Progenitor cell of endocrine pancreas (in vitro differentiated cells): Measurements from ENCODE around the gene MYOF. TPM values are rescaled to one million over a fixed set of nuclear protein-coding genes. Genes with fewer than 3 reads are reported as not detected.

Experiments
- DNase-seq: peaks from one replicate; pipeline ENCODE4 v3.0.0; 2021; ENCODE audit warnings: low spot score; ENCODE audit not compliant: unreplicated experiment
- H3K27ac Mint-ChIP-seq: 2 replicates; pipeline ENCODE4 v1.8.0; 2021; ENCODE audit warnings: mild to moderate bottlenecking, moderate library complexity, mixed read lengths
- H3K27me3 Mint-ChIP-seq: 2 replicates; pipeline ENCODE4 v1.8.0; 2021; ENCODE audit warnings: mixed read lengths
- H3K36me3 Mint-ChIP-seq: 2 replicates; pipeline ENCODE4 v1.8.0; 2022; ENCODE audit warnings: mixed read lengths; ENCODE audit not compliant: insufficient read depth
- H3K4me1 Mint-ChIP-seq: 2 replicates; pipeline ENCODE4 v1.8.0; 2021; ENCODE audit warnings: low read depth, mixed read lengths
- H3K4me3 Mint-ChIP-seq: 2 replicates; pipeline ENCODE4 v1.8.0; 2021; ENCODE audit warnings: low read depth, mild to moderate bottlenecking, moderate library complexity, mixed read lengths
- H3K9me3 Mint-ChIP-seq: 2 replicates; pipeline ENCODE4 v1.8.0; 2021; ENCODE audit warnings: low read depth, mixed read lengths
- total RNA-seq: library from RNA; stranded (reverse); gene quantifications from 2 replicates; pipeline ENCODE4 v1.2.1, GENCODE V29; 2021
- TF ChIP-seq, protein P1 (sequence below): fragments of 200-600 bp; sonication (generic); IDR thresholded peaks from one replicate; pipeline ENCODE4 v1.5.0; 2021; ENCODE audit warnings: antibody characterized with exemption, mild to moderate bottlenecking; ENCODE audit not compliant: unreplicated experiment

Gene MYOF
- total RNA-seq, 1 donor from 2014 or later, result 25.5 TPM

DNA sequence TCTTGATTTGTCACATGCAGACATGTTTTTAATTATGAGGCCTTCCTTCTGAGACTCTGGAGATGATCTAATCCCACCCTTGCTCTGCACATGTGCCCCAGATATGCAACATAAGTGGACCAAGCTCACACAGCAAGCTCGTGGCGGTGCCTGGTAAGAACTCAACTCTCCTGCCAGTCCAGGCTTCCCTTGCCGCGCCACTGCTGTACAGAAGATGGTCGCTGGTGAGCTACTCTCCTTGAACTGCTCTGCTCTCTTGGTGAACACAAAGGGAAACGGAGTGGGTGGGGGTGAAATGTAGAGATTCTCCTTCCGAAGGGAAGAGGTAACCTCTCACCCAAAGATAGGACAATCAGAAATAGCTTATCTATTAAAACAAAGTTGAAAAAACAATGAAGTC lies 25.7 kb downstream of the MYOF start:
- TF ChIP-seq, protein P1, sequence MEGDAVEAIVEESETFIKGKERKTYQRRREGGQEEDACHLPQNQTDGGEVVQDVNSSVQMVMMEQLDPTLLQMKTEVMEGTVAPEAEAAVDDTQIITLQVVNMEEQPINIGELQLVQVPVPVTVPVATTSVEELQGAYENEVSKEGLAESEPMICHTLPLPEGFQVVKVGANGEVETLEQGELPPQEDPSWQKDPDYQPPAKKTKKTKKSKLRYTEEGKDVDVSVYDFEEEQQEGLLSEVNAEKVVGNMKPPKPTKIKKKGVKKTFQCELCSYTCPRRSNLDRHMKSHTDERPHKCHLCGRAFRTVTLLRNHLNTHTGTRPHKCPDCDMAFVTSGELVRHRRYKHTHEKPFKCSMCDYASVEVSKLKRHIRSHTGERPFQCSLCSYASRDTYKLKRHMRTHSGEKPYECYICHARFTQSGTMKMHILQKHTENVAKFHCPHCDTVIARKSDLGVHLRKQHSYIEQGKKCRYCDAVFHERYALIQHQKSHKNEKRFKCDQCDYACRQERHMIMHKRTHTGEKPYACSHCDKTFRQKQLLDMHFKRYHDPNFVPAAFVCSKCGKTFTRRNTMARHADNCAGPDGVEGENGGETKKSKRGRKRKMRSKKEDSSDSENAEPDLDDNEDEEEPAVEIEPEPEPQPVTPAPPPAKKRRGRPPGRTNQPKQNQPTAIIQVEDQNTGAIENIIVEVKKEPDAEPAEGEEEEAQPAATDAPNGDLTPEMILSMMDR, result no peak
- peaks cover 31% of the 10 kb centered on the region for H3K4me1 Mint-ChIP-seq
- no peaks in the 10 kb centered on the region for H3K9me3 Mint-ChIP-seq
- no peaks in the 10 kb centered on the region for H3K27me3 Mint-ChIP-seq
- peaks cover 5% of the 10 kb centered on the region for H3K36me3 Mint-ChIP-seq
- peak overlapping the region; percentile 93 for H3K27ac Mint-ChIP-seq
- no peak overlapping the region for H3K4me3 Mint-ChIP-seq
- no peak for DNase-seq

DNA sequence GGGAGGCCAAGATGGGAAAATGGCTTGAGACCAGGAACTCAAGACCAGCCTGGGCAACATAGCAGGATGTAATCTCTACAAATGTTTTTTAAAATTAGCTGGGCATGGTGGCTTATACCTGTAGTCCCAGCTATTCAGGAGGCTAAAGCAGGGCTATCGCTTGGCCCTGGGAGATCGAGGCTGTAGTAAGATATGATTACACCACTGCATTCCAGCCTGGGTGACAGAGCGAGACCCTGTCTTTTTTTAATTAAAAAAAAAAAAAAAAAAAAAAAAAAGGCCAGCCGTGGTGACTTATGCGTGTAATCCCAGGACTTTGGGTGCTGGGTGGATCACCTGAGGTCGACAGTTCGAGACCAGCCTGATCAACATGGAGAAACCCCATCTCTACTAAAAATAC lies 27.4 kb downstream of the MYOF start:
- TF ChIP-seq, protein P1, result no peak
- H3K27ac Mint-ChIP-seq, result peak overlapping the region; percentile 24

GRCh38 chr10:93454146-93454545 lies 28.0 kb downstream of the MYOF start:
- Mint-ChIP-seq H3K4me3 (no peak overlapping the region), H3K27ac (peak overlapping the region; percentile 24), H3K9me3 (no peaks in the 10 kb centered on the region), H3K4me1 (peaks cover 25% of the 10 kb centered on the region), H3K36me3 (peaks cover 3% of the 10 kb centered on the region), H3K27me3 (no peaks in the 10 kb centered on the region)
- TF ChIP-seq, protein P1, result no peak
- DNase-seq, result no peak

More for the DNA sequence above, 27.4 kb downstream of the MYOF start:
- peaks cover 4% of the 10 kb centered on the region for H3K36me3 Mint-ChIP-seq
- H3K9me3 Mint-ChIP-seq, result no peaks in the 10 kb centered on the region
- DNase-seq, result no peak
- H3K4me3 Mint-ChIP-seq, result no peak overlapping the region
- no peaks in the 10 kb centered on the region for H3K27me3 Mint-ChIP-seq
- peaks cover 26% of the 10 kb centered on the region for H3K4me1 Mint-ChIP-seq

DNA sequence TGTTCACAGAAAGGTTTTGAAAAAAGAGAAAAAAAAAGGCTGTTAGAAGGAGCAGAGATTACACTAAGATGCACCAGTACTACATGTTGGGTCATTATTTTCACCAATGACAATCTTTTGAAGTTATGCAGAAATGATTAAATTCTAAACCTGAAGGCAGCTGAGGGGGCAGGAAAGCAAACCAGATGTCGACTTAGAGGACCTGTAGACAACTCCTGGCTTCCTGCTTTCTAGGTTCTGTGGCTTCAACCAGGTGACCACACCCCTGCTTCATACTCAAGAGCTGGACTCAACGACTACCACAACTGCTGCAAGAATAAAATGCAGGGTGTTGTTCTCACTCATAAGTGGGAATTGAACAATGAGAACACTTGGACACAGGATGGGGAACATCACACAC lies 30.0 kb downstream of the MYOF start:
- Mint-ChIP-seq H3K27me3 (no peaks in the 10 kb centered on the region), H3K27ac (no peak overlapping the region)

DNA sequence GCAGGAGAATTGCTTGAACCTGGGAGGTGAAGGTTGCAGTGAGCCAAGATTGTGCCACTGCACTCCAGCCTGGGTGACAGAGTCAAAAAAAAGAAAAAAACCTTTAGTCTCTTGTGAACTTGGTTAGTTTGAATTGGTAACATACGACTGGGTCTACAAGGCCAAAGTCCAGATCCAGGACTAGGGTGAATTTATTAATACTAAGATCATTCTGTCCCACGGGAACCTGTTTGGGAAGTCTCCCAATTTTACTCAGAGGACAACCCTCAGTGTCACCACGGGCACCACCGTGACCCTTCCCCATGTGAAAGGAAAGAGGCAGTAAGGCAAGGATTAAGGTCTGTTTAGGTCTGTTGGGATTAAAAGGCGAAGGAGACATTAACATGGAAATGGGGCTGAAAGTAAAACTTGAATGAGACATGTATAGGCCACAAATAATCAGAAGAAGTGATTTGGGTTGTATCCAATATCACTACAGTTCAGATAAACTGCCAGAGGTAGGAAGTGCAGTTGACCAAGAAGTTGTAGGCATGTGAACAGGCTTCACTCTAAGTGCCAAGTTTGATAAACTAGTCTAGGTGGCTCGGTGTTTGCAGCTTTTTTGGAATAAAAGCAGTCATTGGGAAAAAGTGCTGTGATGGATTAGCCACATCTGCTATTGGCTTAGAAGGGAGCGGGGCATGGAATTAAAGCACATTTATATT lies 30.7 kb downstream of the MYOF start:
- Mint-ChIP-seq H3K9me3 (no peaks in the 10 kb centered on the region), H3K4me1 (peaks cover 25% of the 10 kb centered on the region), H3K36me3 (peaks cover 3% of the 10 kb centered on the region), H3K4me3 (no peak overlapping the region), H3K27me3 (no peaks in the 10 kb centered on the region), H3K27ac (no peak overlapping the region)
- TF ChIP-seq, protein P1, result no peak
- no peak for DNase-seq

More for the DNA sequence above, 30.0 kb downstream of the MYOF start:
- no peaks in the 10 kb centered on the region for H3K9me3 Mint-ChIP-seq
- peaks cover 24% of the 10 kb centered on the region for H3K4me1 Mint-ChIP-seq
- no peak for DNase-seq
- TF ChIP-seq, protein P1, result no peak
- no peak overlapping the region for H3K4me3 Mint-ChIP-seq
- H3K36me3 Mint-ChIP-seq, result peaks cover 3% of the 10 kb centered on the region
